NCI-H524 treated with DMSO at 0.1 percent for 48 hours (cell line): ENCODE data around the gene HES4.

Source experiments
- DNase-seq: peaks from one replicate; lab custom pipeline; 2025; lab: John Stamatoyannopoulos, UW

HES4 gene, protein sequence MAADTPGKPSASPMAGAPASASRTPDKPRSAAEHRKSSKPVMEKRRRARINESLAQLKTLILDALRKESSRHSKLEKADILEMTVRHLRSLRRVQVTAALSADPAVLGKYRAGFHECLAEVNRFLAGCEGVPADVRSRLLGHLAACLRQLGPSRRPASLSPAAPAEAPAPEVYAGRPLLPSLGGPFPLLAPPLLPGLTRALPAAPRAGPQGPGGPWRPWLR

DNA sequence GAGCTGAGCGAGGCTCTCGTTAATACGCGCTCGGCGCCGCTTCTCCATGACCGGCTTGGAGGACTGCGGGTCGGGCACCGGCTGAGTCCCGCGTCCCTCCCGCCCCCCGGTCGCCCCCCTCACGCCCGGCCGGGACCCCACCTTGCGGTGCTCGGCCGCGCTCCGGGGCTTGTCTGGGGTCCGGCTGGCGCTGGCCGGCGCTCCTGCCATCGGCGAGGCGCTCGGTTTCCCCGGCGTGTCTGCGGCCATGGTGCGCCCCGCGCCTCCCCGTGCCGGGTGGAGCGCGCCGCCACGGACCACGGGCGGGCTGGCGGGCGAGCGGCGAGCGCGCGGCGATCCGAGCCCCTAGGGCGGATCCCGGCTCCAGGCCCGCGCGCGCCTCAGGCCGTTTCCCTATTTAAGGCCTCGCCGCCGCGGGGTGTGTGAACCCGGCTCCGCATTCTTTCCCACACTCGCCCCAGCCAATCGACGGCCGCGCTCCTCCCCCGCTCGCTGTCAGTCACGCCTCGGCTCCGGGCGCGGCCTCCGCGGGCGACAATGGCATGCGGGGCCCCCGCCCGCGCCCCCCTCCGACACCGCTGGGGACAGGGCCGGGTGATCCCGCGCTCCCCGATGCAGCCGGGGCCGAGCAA, at the start of gene HES4:
Gene HES4, minus strand, starts transcription at position 373 of the 632 bp plus-strand sequence. Its CDS starts 124 bp downstream, at position 249.
- no peak for DNase-seq

DNA sequence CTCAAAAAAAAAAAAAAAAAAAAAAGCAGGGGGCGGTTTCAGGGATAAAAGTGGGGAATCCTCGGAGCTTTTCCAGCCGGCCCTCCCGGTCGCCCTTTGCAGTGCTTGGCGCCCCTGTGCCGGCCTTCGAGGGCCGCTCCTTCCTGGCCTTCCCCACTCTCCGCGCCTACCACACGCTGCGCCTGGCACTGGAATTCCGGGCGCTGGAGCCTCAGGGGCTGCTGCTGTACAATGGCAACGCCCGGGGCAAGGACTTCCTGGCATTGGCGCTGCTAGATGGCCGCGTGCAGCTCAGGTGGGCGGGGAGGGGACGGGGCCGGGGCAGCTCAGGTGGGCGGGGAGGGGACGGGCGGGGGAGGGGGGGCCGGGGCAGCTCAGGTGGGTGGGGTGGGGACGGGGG, 48.9 kb upstream of the HES4 start:
- DNase-seq: no peak

DNA sequence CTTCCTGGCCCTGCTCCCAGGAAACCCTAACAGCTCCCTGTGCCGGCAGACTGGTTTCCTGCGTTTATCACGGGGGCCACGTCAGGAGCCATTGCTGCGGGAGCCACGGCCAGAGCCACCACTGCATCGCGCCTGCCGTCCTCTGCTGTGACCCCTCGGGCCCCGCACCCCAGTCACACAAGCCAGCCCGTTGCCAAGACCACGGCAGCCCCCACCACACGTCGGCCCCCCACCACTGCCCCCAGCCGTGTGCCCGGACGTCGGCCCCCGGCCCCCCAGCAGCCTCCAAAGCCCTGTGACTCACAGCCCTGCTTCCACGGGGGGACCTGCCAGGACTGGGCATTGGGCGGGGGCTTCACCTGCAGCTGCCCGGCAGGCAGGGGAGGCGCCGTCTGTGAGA, 48.1 kb upstream of the HES4 start:
- no peak for DNase-seq

DNA sequence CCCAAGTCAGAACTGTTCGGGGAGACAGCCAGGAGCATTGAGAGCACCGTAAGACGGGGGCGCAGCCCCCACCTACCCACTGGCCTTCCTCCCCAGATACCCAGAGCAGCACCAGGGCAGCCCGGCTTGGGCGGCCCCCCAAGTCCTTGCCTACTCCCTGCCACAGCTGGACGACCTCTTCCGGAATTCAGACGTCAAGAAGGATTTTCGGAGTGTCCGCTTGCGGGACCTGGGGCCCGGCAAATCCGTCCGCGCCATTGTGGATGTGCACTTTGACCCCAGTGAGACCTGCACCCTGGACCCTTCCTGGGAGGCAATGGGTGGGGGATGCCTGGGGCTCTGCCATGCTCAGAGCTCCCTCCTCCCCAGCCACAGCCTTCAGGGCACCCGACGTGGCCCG, 47.5 kb upstream of the HES4 start:
- no peak for DNase-seq

DNA sequence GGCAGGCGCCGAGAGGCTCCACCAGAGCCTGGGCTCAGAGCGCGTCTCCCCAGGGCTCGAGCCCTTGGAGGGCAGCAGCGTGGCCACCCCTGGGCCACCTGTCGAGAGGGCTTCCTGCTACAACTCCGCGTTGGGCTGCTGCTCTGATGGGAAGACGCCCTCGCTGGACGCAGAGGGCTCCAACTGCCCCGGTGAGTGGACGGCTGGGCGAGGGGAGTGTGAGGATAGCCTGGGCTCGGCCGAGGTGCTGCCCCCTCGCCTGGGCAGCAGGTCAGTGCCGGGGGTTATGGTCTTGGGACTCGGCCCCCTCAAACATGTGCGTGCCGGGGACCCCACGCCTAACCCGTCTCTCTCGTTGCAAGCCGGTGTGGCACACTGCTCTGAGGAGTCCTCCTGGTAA, 46.9 kb upstream of the HES4 start:
- DNase-seq: no peak

DNA sequence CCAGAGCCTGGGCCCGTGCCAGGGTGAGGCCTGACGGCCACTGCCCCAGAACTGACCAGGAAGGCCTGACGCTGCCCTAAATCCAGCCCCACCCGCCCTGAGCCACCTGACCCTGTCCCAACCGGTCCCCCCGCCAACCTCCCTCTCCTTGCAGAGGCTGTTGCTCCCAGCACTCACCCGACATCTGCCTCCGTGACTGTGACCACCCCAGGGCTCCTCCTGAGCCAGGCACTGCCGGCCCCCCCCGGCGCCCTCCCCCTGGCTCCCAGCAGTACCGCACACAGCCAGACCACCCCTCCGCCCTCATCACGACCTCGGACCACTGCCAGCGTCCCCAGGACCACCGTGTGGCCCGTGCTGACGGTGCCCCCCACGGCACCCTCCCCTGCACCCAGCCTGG, 46.3 kb upstream of the HES4 start:
- no peak for DNase-seq

DNA sequence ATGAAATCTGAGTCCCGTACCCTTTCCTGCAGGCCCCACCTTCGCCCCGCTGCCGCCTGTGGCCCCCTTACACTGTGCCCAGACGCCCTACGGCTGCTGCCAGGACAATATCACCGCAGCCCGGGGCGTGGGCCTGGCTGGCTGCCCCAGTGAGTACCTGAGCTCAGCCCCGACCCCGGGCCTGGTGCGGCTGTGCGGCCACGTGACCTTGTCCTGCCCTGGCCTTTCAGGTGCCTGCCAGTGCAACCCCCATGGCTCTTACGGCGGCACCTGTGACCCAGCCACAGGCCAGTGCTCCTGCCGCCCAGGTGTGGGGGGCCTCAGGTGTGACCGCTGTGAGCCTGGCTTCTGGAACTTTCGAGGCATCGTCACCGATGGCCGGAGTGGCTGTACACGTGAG, 45.2 kb upstream of the HES4 start:
- no peak for DNase-seq

DNA sequence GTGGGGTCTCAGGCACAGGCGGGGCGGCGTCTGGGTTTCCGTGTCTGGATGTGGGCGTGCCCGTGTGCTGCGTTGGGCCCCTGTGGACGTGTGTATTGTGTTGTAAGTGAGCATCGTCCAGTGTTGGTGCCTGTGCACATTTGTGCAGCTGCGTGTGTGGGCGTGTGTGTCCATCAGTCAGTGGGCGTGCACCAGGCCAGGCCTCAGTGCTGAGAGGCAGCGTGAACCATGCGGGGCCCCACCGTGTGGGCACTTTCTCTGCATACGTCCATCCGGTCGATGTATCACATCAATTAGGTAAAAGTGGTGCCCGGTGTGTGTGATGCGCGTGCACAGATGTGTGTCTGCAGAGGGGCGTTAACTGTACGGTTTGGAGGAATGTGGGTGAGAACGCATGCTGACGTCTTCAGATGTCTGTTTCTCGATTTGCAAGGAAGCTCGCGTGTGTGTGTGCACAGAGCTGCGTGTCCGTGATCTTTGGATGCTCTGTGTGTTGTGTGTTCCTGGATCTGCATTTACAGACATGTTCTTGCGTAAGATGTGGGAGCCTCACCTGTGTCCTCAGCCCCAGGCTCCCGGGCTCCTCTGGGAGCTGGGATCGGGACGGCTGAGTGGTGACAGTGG, 44.7 kb upstream of the HES4 start:
- no peak for DNase-seq

DNA sequence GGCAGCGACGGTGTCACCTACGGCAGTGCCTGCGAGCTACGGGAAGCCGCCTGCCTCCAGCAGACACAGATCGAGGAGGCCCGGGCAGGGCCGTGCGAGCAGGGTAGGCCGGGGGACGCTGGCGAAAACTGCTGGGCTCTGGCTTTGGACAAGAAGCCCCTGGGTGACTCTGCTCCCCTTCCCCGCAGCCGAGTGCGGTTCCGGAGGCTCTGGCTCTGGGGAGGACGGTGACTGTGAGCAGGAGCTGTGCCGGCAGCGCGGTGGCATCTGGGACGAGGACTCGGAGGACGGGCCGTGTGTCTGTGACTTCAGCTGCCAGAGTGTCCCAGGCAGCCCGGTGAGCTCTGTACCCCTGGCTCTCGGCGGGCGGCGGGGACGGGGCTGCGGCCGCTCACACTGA, 44.0 kb upstream of the HES4 start:
- no peak for DNase-seq

DNA sequence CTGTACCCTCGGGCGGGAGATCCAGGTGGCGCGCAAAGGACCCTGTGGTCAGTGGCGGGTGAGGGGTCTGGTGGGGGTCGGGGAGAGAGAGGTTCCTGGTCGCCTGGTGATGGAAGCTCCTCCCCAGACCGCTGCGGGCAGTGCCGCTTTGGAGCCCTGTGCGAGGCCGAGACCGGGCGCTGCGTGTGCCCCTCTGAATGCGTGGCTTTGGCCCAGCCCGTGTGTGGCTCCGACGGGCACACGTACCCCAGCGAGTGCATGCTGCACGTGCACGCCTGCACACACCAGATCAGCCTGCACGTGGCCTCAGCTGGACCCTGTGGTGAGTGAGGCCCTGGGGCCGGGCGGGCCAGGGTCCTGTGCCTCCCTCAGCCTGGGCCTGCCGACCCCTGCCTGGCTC, 43.5 kb upstream of the HES4 start:
- DNase-seq: no peak

DNA sequence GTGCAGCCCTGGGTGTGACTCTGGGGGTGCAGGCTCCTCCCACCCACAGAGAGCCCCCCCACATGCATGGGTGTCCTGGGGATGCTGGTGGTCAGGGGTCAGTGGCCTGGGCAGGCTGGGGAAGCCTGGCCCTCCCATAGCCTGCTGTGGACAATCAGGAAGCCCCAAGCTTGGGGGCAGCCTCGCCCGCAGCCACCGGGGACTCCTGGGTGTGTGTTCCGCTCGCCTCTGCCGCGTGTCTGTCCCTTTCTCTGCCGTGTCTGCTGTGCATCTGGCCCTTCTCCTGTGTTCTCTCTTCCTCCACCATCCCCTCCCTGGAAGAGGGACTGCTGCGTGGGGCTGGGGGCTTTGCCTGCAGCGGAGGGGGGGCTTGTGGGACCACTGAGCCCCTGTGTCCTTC, 42.9 kb upstream of the HES4 start:
- no peak for DNase-seq

DNA sequence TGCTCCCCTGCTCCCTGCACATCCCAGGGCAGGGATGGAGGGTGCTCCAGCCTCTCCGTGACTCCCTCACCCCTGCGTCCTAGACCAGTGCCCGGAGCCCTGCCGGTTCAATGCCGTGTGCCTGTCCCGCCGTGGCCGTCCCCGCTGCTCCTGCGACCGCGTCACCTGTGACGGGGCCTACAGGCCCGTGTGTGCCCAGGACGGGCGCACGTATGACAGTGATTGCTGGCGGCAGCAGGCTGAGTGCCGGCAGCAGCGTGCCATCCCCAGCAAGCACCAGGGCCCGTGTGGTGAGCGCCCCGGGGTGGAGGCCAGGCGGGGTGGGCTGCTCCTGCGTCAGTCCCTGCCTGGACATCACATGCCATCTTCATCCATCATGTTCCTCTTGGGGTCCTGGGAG, 42.0 kb upstream of the HES4 start:
- no peak for DNase-seq

DNA sequence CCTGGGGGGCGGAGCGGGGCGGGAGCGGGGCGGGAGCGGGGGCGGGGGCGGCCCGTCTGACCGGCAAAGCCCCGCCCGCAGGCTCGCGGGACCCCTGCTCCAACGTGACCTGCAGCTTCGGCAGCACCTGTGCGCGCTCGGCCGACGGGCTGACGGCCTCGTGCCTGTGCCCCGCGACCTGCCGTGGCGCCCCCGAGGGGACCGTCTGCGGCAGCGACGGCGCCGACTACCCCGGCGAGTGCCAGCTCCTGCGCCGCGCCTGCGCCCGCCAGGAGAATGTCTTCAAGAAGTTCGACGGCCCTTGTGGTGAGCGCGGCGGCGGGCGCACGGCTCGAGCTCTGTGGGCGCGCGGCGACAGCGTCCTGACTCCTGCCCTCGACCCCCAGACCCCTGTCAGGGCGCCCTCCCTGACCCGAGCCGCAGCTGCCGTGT, 41.2 kb upstream of the HES4 start:
- DNase-seq: no peak

DNA sequence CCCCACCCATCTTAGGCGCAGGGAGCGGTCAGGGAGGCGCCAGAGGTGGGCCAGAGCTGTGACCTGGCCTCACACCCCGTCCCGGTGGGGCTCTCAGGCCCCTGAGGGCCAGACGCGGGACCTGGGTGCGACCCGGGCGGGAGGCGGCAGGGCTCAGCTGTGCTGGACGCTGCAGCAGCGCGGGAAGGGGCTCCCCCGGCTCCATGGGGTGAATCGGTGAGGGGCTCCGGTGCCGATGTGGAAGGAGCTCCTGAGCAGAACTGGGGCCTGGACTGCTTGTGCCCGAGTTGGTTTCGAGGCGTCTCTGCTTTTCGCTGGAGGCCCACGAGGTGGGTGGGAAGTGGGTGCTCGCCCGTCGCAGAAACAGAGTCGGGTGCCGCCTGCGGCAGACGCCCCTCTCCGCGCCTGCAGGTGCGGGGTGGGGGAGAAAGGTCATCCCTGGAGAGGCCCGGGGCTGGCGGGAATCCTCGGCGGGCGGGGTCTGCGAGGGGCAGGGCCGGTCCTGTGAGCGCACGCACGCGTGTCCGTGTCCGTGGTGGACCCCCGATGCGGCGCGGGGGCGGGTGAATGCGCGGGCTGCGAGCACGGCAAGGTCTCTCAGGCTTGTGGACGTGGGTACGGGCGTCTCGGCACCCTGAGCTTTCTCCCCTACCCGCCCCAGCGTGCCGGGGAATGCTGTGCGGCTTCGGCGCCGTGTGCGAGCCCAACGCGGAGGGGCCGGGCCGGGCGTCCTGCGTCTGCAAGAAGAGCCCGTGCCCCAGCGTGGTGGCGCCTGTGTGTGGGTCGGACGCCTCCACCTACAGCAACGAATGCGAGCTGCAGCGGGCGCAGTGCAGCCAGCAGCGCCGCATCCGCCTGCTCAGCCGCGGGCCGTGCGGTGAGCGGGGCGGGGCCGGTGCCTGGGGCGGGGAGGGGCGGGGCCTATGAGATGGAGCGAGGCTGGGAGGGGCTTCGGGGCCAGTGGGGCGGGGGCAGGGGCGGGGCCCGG, 40.4 kb upstream of the HES4 start:
- DNase-seq: no peak

DNA sequence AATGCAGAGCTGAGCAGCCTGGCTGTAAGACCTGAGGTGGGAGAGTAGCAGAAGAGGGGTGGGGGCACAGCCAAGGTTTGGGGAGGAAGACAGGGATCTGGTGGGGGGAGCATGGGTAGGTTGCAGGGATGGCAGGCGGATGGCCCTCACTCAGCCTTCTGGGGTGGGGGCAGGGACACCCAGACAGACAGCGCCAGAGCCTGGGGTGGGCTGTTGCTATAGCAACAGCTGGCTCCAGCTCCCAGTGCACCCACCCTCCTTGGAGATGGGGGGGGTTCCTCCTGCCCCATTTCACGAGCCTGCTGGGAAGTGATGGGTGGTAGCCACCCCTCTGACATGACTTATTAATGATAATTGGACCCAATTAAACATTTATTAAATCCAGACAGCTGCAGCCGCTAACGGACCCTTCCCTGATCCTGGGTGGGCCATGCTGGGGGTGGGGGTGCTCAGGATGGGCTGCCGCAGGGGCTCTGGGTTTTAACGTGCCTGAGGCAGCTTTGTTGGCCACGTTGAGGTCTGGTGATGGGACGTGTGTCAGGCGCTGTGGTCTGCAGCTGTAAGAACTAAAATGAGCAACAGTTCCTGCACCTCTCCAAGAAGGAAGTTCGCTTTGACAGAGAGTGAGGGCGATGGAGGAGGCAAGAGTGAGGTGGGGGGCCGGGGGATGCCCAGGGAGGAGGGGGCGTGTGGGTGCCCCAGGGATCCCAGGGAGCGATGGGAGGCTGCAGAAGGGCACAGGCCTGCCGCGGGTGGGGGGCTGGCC, 39.4 kb upstream of the HES4 start:
- no peak for DNase-seq

DNA sequence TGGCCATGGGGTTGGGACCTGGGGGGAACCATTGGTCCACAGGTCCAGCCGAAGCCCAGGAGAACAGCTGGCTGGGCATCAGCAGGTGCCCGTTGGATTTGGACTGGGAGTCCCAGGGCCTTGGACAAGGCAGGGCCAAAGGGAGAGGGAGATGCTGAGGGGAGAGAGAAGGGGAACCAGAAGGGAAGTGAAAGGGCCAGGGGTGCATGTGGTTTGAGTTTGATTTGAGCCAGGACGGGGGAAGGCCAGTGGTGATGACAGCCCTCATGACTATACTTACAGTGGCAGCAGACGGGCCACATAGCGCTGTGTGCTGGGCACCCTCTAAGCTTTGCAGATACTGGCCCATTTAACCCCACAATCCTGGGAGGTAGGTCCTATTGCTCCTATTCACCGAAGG, 38.8 kb upstream of the HES4 start:
- no peak for DNase-seq

DNA sequence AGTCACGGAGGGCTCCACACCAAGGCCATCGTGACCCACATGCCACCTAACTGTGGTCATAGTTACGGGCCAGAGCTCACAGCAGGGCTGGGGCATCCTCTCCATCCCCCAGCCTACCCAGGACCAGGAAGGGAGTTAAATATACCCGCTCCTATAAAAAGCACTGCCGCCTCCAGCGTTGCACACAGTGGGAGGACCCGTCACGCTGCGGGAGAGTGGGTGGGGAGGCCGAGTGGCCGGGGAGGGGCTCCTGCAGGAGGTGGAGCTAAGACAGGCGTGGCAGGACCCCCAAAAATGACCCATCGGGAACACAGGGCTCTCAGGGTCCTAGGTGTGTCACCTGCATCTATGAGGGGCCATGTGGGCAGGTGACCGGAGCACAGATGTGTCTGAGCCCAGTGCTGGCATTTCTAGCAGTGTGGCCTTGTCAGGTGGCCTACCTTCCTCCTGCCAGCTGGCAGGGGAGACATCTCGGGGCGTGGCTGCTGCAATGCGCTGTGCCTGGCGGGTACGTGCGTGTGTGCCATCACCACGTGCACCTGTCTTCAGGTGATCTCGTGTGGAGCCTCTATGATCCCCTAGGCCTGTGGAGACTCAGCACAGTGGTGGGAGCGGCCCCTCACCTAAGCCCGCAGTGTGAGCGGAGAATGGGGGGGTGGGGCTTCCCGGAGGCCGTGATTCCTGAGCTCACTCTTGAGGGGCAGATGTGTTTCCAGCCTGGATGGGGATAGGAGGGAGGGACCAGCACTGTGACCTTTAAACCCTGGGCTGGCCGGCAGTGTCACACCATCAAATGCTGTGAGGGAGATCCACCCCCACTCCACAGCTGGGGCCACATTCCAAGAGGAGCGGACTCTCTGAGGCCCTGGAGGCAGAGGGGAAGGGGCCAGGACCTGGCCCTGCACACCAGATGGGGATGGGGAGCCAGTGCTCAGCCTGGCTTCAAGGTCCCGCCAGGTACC, 37.8 kb upstream of the HES4 start:
- no peak for DNase-seq

DNA sequence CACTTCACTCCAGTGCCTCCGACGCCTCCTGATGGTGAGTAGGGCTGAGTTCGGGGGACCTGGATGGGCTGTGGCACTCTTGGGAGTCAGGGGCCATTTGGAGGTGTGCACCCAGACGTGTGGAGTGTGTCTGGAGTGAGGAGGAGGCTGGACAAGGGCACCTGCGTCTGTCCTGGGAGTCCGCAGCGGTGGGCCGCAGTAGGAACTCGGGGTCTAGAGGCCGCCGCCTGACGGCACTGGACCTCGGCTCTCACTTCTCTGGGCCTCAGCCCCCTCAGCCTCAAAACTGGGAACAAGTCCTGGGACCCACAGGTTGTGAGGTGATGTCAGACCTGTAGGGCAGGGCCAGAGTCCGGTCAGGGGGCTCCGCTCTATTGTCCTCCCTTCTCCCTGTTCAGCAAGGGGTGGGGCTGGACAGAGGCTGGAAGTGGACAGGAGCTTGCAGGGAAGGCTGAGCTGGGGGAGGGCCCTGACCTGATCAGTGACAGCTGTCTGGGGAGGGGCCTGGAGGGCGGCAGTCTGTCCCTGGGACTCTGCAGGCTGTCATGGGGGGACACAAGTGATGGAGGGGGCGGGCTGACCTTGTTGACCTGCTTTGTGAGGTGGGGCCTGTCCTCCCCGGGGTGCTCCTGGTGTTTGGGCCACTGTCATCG, 35.5 kb upstream of the HES4 start:
- no peak for DNase-seq

DNA sequence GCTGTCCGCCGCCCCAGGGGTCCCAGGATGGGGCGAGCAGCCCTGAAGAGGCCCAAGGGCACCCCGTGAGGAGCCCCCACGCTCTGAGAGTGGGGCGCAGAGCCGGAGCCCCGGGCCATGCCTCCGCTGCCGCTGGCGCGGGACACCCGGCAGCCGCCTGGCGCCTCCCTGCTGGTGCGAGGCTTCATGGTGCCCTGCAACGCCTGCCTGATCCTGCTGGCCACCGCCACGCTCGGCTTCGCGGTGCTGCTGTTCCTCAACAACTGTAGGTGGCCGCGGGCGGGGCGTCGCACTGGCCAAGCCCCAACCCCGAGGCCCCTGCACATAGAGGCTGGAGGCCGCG, 34.5 kb upstream of the HES4 start:
- no peak for DNase-seq
